Measurements from ENCODE around the gene KRAS.

Gene KRAS

DNA sequence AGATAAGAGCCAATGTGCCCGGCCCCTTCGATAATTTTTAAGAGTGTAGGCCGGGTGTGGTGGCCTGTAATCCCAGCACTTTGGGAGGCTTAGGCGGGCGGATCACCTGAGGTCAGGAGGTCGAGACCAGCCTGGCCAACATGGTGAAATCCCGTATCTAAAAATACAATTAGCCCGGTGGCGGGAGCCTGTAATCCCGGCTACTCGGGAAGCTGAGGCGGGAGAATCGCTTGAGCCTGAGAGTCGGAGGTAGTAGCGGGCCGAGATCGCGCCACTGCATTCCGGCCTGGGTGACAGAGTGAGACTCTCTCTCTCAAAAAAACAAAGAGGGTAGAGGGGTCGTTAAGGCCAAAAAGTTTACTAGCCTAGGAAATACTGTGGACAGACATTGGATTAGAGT lies 2.6 kb downstream of the KRAS start:
- no peak overlapping the region for H3K4me3 ChIP-seq (ENCODE audit: insufficient read depth, low read length, poor library complexity, severe bottlenecking)
- H3K9ac ChIP-seq (ENCODE audit: low read length), result no peak overlapping the region
- H3K9me2 ChIP-seq (replicated peaks; ENCODE audit: insufficient read depth, low read length), result no peaks in the 10 kb centered on the region
- no peak overlapping the region for H3K27ac ChIP-seq (ENCODE audit: low read depth, low read length)
- no peaks in the 10 kb centered on the region for H3K9me3 ChIP-seq (ENCODE audit: insufficient read depth, low read length)
- peaks cover 49% of the 10 kb centered on the region for H3K79me2 ChIP-seq (ENCODE audit: insufficient read depth, low read length)
- no peaks in the 10 kb centered on the region for H3K27me3 ChIP-seq (ENCODE audit: low read length)
- no peaks in the 10 kb centered on the region for H4K20me1 ChIP-seq (ENCODE audit: low read depth, low read length)
- TF ChIP-seq EZH2phosphoT487 (conservative IDR thresholded peaks at IDR 0.05; ENCODE audit: low read length), result no peak
- TF ChIP-seq, protein P1, sequence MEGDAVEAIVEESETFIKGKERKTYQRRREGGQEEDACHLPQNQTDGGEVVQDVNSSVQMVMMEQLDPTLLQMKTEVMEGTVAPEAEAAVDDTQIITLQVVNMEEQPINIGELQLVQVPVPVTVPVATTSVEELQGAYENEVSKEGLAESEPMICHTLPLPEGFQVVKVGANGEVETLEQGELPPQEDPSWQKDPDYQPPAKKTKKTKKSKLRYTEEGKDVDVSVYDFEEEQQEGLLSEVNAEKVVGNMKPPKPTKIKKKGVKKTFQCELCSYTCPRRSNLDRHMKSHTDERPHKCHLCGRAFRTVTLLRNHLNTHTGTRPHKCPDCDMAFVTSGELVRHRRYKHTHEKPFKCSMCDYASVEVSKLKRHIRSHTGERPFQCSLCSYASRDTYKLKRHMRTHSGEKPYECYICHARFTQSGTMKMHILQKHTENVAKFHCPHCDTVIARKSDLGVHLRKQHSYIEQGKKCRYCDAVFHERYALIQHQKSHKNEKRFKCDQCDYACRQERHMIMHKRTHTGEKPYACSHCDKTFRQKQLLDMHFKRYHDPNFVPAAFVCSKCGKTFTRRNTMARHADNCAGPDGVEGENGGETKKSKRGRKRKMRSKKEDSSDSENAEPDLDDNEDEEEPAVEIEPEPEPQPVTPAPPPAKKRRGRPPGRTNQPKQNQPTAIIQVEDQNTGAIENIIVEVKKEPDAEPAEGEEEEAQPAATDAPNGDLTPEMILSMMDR (IDR thresholded peaks at IDR 0.05; ENCODE audit: insufficient read depth, low read length, poor library complexity, severe bottlenecking), result no peak
- no peak overlapping the region for H3K4me2 ChIP-seq (ENCODE audit: low read depth, low read length, poor library complexity, severe bottlenecking)
- peaks cover 15% of the 10 kb centered on the region; the same call in 1 of the 2 replicates for H3F3A ChIP-seq (ENCODE audit: insufficient read depth)
- H3K36me3 ChIP-seq (ENCODE audit: low read length), result no peaks in the 10 kb centered on the region
- H2AFZ ChIP-seq (ENCODE audit: low read depth, low read length, severe bottlenecking), result no peak overlapping the region

DNA sequence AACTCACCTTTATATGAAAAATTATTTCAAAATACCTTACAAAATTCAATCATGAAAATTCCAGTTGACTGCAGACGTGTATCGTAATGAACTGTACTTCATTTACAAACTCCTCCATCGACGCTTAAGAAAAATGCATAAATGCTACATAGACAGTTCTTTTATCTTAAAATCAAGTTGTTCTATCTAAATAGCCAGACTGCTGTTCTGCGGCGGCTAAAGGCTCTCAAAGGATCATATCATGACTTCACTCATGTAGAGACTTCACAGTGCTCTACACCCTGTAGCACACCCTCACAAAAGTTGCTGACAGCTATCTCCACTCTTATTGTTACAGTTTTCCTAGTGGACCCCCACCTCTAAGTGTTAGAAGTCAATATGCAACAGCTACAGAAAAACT lies 5.2 kb downstream of the KRAS start:
- no peak for TF ChIP-seq EZH2phosphoT487 (conservative IDR thresholded peaks at IDR 0.05; ENCODE audit: low read length)
- TF ChIP-seq, protein P1 (IDR thresholded peaks at IDR 0.05; ENCODE audit: insufficient read depth, low read length, poor library complexity, severe bottlenecking), result no peak
- H4K20me1 ChIP-seq (ENCODE audit: low read depth, low read length), result no peaks in the 10 kb centered on the region

GRCh38 chr12:25243680-25243990 lies 7.1 kb downstream of the KRAS start:
- TF ChIP-seq EZH2phosphoT487 (conservative IDR thresholded peaks at IDR 0.05; ENCODE audit: low read length), result no peak
- TF ChIP-seq, protein P1 (IDR thresholded peaks at IDR 0.05; ENCODE audit: insufficient read depth, low read length, poor library complexity, severe bottlenecking), result no peak
- peaks cover 45% of the 10 kb centered on the region for H3K79me2 ChIP-seq (ENCODE audit: insufficient read depth, low read length)

More for the DNA sequence above, 5.2 kb downstream of the KRAS start:
- no peak overlapping the region for H3K4me3 ChIP-seq (ENCODE audit: insufficient read depth, low read length, poor library complexity, severe bottlenecking)
- no peak overlapping the region for H3K4me2 ChIP-seq (ENCODE audit: low read depth, low read length, poor library complexity, severe bottlenecking)
- peaks cover 26% of the 10 kb centered on the region; the same call in 1 of the 2 replicates for H3F3A ChIP-seq (ENCODE audit: insufficient read depth)
- H3K9me3 ChIP-seq (ENCODE audit: insufficient read depth, low read length), result no peaks in the 10 kb centered on the region
- no peaks in the 10 kb centered on the region for H3K9me2 ChIP-seq (replicated peaks; ENCODE audit: insufficient read depth, low read length)
- H2AFZ ChIP-seq (ENCODE audit: low read depth, low read length, severe bottlenecking), result no peak overlapping the region
- no peaks in the 10 kb centered on the region for H3K27me3 ChIP-seq (ENCODE audit: low read length)
- H3K79me2 ChIP-seq (ENCODE audit: insufficient read depth, low read length), result peaks cover 52% of the 10 kb centered on the region
- H3K36me3 ChIP-seq (ENCODE audit: low read length), result no peaks in the 10 kb centered on the region
- no peak overlapping the region for H3K27ac ChIP-seq (ENCODE audit: low read depth, low read length)
- no peak overlapping the region for H3K9ac ChIP-seq (ENCODE audit: low read length)

More at GRCh38 chr12:25243680-25243990, 7.1 kb downstream of the KRAS start:
- Histone ChIP-seq H2AFZ (ENCODE audit: low read depth, low read length, severe bottlenecking) (no peak overlapping the region), H3F3A (ENCODE audit: insufficient read depth) (peaks cover 26% of the 10 kb centered on the region; the same call in 1 of the 2 replicates), H3K27me3 (ENCODE audit: low read length) (no peaks in the 10 kb centered on the region), H3K27ac (ENCODE audit: low read depth, low read length) (no peak overlapping the region), H3K9ac (ENCODE audit: low read length) (no peak overlapping the region), H3K9me3 (ENCODE audit: insufficient read depth, low read length) (no peaks in the 10 kb centered on the region), H4K20me1 (ENCODE audit: low read depth, low read length) (no peaks in the 10 kb centered on the region), H3K4me3 (ENCODE audit: insufficient read depth, low read length, poor library complexity, severe bottlenecking) (no peak overlapping the region), H3K9me2 (replicated peaks; ENCODE audit: insufficient read depth, low read length) (no peaks in the 10 kb centered on the region), H3K36me3 (ENCODE audit: low read length) (0 out of 2 replicates have a peak, but pooled peaks cover 3% of the 10 kb centered on the region), H3K4me2 (ENCODE audit: low read depth, low read length, poor library complexity, severe bottlenecking) (no peak overlapping the region)

Measured in SU-DHL-6 (cell line).